ENCODE measurements around the gene MBNL1.

Gene MBNL1

GRCh38 chr3:152452318-152452717 lies 183.6 kb downstream of the MBNL1 start:
- Mint-ChIP-seq H3K27me3 (no peaks in the 10 kb centered on the region), H3K4me3 (no peak overlapping the region), H3K9me3 (ENCODE audit: low read depth) (no peaks in the 10 kb centered on the region), H3K4me1 (ENCODE audit: low read depth) (peaks cover 66% of the 10 kb centered on the region), H3K36me3 (peaks cover 15% of the 10 kb centered on the region), H3K27ac (peak overlapping the region; percentile 72)

DNA sequence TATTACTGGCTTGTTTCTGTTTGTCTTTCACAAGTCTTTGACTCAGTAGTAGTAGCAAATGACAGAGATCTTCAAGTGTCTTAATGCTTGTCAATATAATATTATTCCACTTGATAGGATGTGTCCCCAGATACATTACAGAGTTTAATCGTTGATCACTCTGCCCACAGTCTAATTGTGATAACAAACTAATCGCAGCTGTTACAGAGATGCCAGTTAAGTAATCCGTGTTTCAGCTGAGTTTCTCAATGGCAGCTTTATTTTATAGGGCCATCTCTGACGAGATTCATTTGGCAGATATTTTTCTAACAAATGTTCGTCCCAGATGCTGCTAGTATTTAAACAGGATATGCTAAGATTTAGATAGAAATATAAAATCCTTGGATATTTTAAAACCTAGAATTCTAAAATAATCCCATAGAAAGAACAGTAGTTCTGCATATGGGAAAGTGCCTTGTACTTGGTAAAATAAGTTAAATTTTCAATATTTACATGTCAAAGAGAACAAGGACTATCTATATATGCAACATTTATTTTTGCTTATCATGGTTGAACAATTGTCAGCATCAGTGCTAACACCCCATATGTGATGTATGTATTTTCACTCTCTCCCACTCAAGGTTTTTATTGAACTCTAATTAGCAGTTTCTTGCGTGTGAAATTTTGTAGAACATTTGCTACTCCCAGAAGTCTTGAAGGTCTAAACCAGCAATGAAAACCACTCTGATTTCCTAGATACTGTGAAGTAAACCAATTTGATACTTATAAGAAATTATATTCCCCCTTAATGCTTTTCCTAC lies 185.5 kb downstream of the MBNL1 start:
- no peaks in the 10 kb centered on the region for H3K9me3 Mint-ChIP-seq (ENCODE audit: low read depth)
- H3K4me3 Mint-ChIP-seq = no peak overlapping the region
- peaks cover 69% of the 10 kb centered on the region for H3K4me1 Mint-ChIP-seq (ENCODE audit: low read depth)
- peak overlapping the region; percentile 62 for H3K27ac Mint-ChIP-seq
- H3K36me3 Mint-ChIP-seq = peaks cover 19% of the 10 kb centered on the region
- H3K27me3 Mint-ChIP-seq = no peaks in the 10 kb centered on the region

DNA sequence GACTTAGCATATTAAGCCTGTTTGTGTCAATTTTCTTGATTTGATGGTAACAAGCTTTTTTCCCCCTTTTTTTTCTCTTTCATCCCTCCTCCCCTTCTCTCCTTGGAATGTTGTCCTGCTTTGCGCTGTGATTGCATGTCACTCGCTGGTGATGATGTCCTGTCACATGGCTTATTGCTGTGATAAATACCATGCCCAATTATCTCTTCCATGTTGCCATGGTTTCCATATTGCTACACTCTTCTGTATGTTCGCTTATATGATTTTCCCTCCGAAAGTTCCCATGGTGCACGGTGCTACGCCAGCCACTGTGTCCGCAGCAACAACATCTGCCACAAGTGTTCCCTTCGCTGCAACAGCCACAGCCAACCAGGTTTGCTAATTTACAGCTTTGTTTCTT lies 187.3 kb downstream of the MBNL1 start:
- no peaks in the 10 kb centered on the region for H3K9me3 Mint-ChIP-seq (ENCODE audit: low read depth)
- H3K4me3 Mint-ChIP-seq = no peak overlapping the region
- peak overlapping the region; percentile 47 for H3K27ac Mint-ChIP-seq
- H3K36me3 Mint-ChIP-seq = peaks cover 13% of the 10 kb centered on the region
- H3K4me1 Mint-ChIP-seq (ENCODE audit: low read depth) = peaks cover 66% of the 10 kb centered on the region
- H3K27me3 Mint-ChIP-seq = no peaks in the 10 kb centered on the region

GRCh38 chr3:152457500-152458375 lies 189.0 kb downstream of the MBNL1 start:
- H3K27me3 Mint-ChIP-seq = no peaks in the 10 kb centered on the region
- peak overlapping the region; percentile 91 for H3K27ac Mint-ChIP-seq
- no peaks in the 10 kb centered on the region for H3K9me3 Mint-ChIP-seq (ENCODE audit: low read depth)
- H3K36me3 Mint-ChIP-seq = peaks cover 11% of the 10 kb centered on the region
- H3K4me1 Mint-ChIP-seq (ENCODE audit: low read depth) = peaks cover 53% of the 10 kb centered on the region
- H3K4me3 Mint-ChIP-seq = no peak overlapping the region

DNA sequence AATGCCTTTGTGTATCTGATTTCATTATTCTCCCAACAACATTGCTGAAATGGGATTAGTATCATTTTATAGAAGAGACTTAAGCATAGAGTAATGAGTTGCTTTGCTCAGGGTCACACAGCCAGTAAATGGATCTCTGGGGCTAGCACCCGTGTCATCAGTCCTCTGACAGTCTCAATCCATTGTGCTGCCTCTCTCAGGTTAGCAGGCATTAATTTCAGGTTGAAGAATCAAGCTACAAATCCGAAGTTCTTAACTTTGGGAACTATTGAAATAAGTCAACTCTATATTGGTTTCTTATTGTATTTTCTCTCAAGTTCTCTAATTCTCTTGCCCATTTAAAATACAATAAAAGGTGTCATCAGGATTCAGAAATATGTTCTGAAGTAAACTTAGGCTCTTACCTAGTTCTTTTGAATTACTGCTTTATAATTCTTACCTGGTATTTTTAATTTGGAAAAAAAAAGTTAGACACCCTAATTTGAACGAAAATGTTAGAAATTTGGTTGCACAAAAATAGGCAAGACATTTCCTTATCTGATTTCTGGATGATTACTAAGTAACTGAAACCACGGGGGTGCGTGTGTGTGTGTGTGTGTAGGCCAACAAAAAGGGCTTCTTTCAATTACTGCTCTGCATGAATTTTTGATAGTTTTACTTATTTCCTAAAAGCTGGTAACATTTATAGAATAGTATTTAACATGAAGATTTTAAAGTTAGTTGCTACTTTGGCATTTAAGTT lies 189.8 kb downstream of the MBNL1 start:
- peaks cover 11% of the 10 kb centered on the region for H3K36me3 Mint-ChIP-seq
- no peaks in the 10 kb centered on the region for H3K9me3 Mint-ChIP-seq (ENCODE audit: low read depth)
- H3K27ac Mint-ChIP-seq = peak overlapping the region; percentile 91
- H3K27me3 Mint-ChIP-seq = no peaks in the 10 kb centered on the region
- H3K4me1 Mint-ChIP-seq (ENCODE audit: low read depth) = peaks cover 52% of the 10 kb centered on the region
- peak overlapping the region; percentile 44 for H3K4me3 Mint-ChIP-seq

- Mint-ChIP-seq H3K4me1 (ENCODE audit: low read depth) (peaks cover 49% of the 10 kb centered on the region), H3K4me3 (no peak overlapping the region), H3K9me3 (ENCODE audit: low read depth) (no peaks in the 10 kb centered on the region), H3K27me3 (no peaks in the 10 kb centered on the region), H3K27ac (peak overlapping the region; percentile 91), H3K36me3 (peaks cover 11% of the 10 kb centered on the region)
Observed at GRCh38 chr3:152459118-152459515, 190.4 kb downstream of the MBNL1 start.

- Mint-ChIP-seq H3K27me3 (no peaks in the 10 kb centered on the region), H3K4me1 (ENCODE audit: low read depth) (peaks cover 46% of the 10 kb centered on the region), H3K36me3 (peaks cover 11% of the 10 kb centered on the region), H3K4me3 (no peak overlapping the region), H3K27ac (peak overlapping the region; percentile 72), H3K9me3 (ENCODE audit: low read depth) (no peaks in the 10 kb centered on the region)
Observed at GRCh38 chr3:152459572-152459971, 190.8 kb downstream of the MBNL1 start.

- no peaks in the 10 kb centered on the region for H3K27me3 Mint-ChIP-seq
- no peaks in the 10 kb centered on the region for H3K9me3 Mint-ChIP-seq (ENCODE audit: low read depth)
- H3K36me3 Mint-ChIP-seq = peaks cover 10% of the 10 kb centered on the region
- no peak overlapping the region for H3K4me3 Mint-ChIP-seq
- peak overlapping the region; percentile 58 for H3K27ac Mint-ChIP-seq
- H3K4me1 Mint-ChIP-seq (ENCODE audit: low read depth) = peaks cover 39% of the 10 kb centered on the region
Observed at GRCh38 chr3:152460936-152461335, 192.2 kb downstream of the MBNL1 start.

- Mint-ChIP-seq H3K36me3 (peaks cover 7% of the 10 kb centered on the region), H3K27me3 (no peaks in the 10 kb centered on the region), H3K9me3 (ENCODE audit: low read depth) (no peaks in the 10 kb centered on the region), H3K27ac (peak overlapping the region; percentile 58), H3K4me3 (no peak overlapping the region), H3K4me1 (ENCODE audit: low read depth) (peaks cover 34% of the 10 kb centered on the region)
Observed at GRCh38 chr3:152461460-152461859, 192.7 kb downstream of the MBNL1 start.

- Mint-ChIP-seq H3K27ac (peak overlapping the region; percentile 82), H3K4me3 (no peak overlapping the region), H3K9me3 (ENCODE audit: low read depth) (no peaks in the 10 kb centered on the region), H3K36me3 (peaks cover 3% of the 10 kb centered on the region), H3K4me1 (ENCODE audit: low read depth) (peaks cover 17% of the 10 kb centered on the region), H3K27me3 (no peaks in the 10 kb centered on the region)
Observed at GRCh38 chr3:152466784-152467183, 198.1 kb downstream of the MBNL1 start.

DNA sequence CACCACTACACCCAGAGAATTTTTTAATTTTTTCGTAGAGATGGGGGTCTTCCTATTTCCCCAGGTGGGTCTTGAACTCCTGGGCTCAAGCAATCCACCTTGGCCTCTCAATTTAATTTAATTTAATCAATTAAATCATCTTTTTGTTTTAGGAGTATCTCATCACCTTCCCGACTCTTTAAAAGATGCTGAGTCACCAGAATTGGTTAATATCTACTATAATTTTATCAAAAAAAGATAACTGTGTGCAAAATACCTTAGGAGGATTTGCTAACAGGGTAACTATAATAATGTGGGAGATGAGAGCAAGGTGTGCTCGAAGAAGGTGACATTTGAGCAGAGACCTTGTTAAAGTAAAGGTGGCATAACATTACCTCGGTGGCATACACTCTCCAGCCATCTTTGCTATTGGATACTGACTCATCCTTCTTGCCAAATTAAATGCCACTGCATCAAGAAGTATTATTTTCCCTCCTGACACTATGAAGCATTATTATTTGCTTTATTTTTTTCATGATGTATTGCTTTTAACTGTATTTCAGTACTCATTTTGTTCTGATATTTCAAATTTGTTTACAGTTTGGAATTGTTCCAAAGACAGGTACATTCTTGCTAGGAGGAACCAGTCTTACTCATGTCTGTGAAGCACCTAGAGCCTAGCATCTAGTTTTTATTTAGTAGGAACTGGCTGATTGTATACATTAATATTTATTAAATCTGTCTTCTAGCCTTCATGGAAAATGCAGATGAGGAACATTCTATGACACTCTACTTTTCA lies 200.7 kb downstream of the MBNL1 start:
- Mint-ChIP-seq H3K27ac (peak overlapping the region; percentile 54), H3K27me3 (no peaks in the 10 kb centered on the region), H3K4me1 (ENCODE audit: low read depth) (peaks cover 26% of the 10 kb centered on the region), H3K36me3 (peaks cover 3% of the 10 kb centered on the region), H3K4me3 (no peak overlapping the region), H3K9me3 (ENCODE audit: low read depth) (no peaks in the 10 kb centered on the region)

GRCh38 chr3:152470095-152470494 lies 201.4 kb downstream of the MBNL1 start:
- Mint-ChIP-seq H3K4me3 (no peak overlapping the region), H3K27me3 (no peaks in the 10 kb centered on the region), H3K36me3 (no peaks in the 10 kb centered on the region), H3K27ac (peak overlapping the region; percentile 46), H3K4me1 (ENCODE audit: low read depth) (peaks cover 26% of the 10 kb centered on the region), H3K9me3 (ENCODE audit: low read depth) (no peaks in the 10 kb centered on the region)

- Mint-ChIP-seq H3K4me1 (ENCODE audit: low read depth) (peaks cover 26% of the 10 kb centered on the region), H3K27ac (no peak overlapping the region), H3K9me3 (ENCODE audit: low read depth) (no peaks in the 10 kb centered on the region), H3K27me3 (no peaks in the 10 kb centered on the region), H3K36me3 (no peaks in the 10 kb centered on the region), H3K4me3 (no peak overlapping the region)
Observed at GRCh38 chr3:152470893-152471292, 202.2 kb downstream of the MBNL1 start.
